IMR-90 (cell line): ENCODE data around the gene TEX101. TPM values are rescaled to one million over a fixed set of nuclear protein-coding genes. Genes with fewer than 3 reads are reported as not detected.

ENCODE experiments used
- ATAC-seq: fragments of 200-7000 bp; cut with Tn5 transposase; 2 replicates; pipeline ENCODE4 v1.9.1; 2020; ENCODE audit warnings: low read depth, mild to moderate bottlenecking, moderate library complexity
- BruUV-seq: library from RNA; stranded (reverse); fragments of 400-500 nt; replicated peaks from 2 replicates; lab custom pipeline; 2021; lab: Mats Ljungman, UMichigan
- CTCF ChIA-PET: fragments of 300-600 bp; formaldehyde crosslinking; extraction: SDS; loops from one replicate; lab custom pipeline; 2021; ENCODE audit warnings: antibody characterized with exemption; lab: Yijun Ruan, JAX
- POLR2A ChIA-PET: fragments of 300-600 bp; sonication (Branson Sonifier 250); formaldehyde crosslinking; loops from one replicate; lab custom pipeline; 2022; ENCODE audit warnings: antibody characterized with exemption; ENCODE audit not compliant: unreplicated experiment; lab: Charles Lee
- DNase-seq: peaks from one replicate; pipeline ENCODE4 v3.0.0; 2013
- H2AFZ ChIP-seq: replicated peaks from 2 replicates; pipeline ENCODE3; 2013; ENCODE audit warnings: low read length, mild to moderate bottlenecking; ENCODE audit not compliant: poor library complexity
- H2AK5ac ChIP-seq: 2 replicates; pipeline ENCODE4 v1.6.1; 2013; ENCODE audit warnings: low read depth, low read length, inconsistent platforms
- H2AK9ac ChIP-seq: replicated peaks from 2 replicates; pipeline ENCODE3; 2013; ENCODE audit warnings: mild to moderate bottlenecking, low read depth, low read length, moderate library complexity; ENCODE audit not compliant: poor library complexity
- H2BK120ac ChIP-seq: 2 replicates; pipeline ENCODE4 v1.6.1; 2013; ENCODE audit warnings: low read depth, low read length, inconsistent platforms
- H2BK15ac ChIP-seq: 3 replicates; pipeline ENCODE4 v1.6.1; 2013; ENCODE audit warnings: low read depth, low read length, inconsistent platforms
- H2BK20ac ChIP-seq: 2 replicates; pipeline ENCODE4 v1.6.1; 2013; ENCODE audit warnings: low read depth, mild to moderate bottlenecking, inconsistent platforms, low read length, moderate library complexity
- H2BK5ac ChIP-seq: 2 replicates; pipeline ENCODE4 v1.6.1; 2013; ENCODE audit warnings: mild to moderate bottlenecking, low read depth, low read length, inconsistent platforms; ENCODE audit not compliant: poor library complexity, severe bottlenecking
- H3K14ac ChIP-seq: replicated peaks from 2 replicates; pipeline ENCODE4 v1.6.1; 2013; ENCODE audit warnings: low read depth, low read length, inconsistent platforms
- H3K18ac ChIP-seq: 2 replicates; pipeline ENCODE4 v1.6.1; 2013; ENCODE audit warnings: low read depth, low read length, control low read depth
- H3K23ac ChIP-seq: 2 replicates; pipeline ENCODE4 v1.6.1; 2013; ENCODE audit warnings: low read depth, low read length, inconsistent platforms
- H3K27ac ChIP-seq: 2 replicates; pipeline ENCODE4 v1.5.1; 2013; ENCODE audit warnings: mild to moderate bottlenecking, control low read depth, low read length; ENCODE audit not compliant: insufficient read depth
- H3K27me3 ChIP-seq: 2 replicates; pipeline ENCODE4 v1.6.1; 2013; ENCODE audit warnings: low read length; ENCODE audit not compliant: control insufficient read depth, insufficient read depth
- H3K36me3 ChIP-seq: 2 replicates; pipeline ENCODE4 v1.6.1; 2013; ENCODE audit warnings: low read length, mixed read lengths; ENCODE audit not compliant: control insufficient read depth, insufficient read depth
- H3K4ac ChIP-seq: 2 replicates; pipeline ENCODE4 v1.6.1; 2013; ENCODE audit warnings: low read depth, low read length, inconsistent platforms
- H3K4me1 ChIP-seq: 2 replicates; pipeline ENCODE4 v1.6.1; 2013; ENCODE audit warnings: low read length, mixed read lengths; ENCODE audit not compliant: control insufficient read depth, insufficient read depth
- H3K4me2 ChIP-seq: 2 replicates; pipeline ENCODE4 v1.6.1; 2013; ENCODE audit warnings: low read depth, mild to moderate bottlenecking, control low read depth, low read length, moderate library complexity
- H3K4me3 ChIP-seq: 2 replicates; pipeline ENCODE4 v1.5.1; 2013; ENCODE audit warnings: low read depth, mild to moderate bottlenecking, control low read depth, low read length, moderate library complexity; ENCODE audit not compliant: insufficient read depth
- H3K56ac ChIP-seq: 2 replicates; pipeline ENCODE4 v1.6.1; 2013; ENCODE audit warnings: low read length, inconsistent platforms; ENCODE audit not compliant: insufficient read depth; ENCODE audit errors: extremely low read depth
- H3K79me1 ChIP-seq, 2 experiments: 2 replicates each; pipeline ENCODE4 v1.6.1; 2013; ENCODE audit warnings: low read length in 2 of 2, inconsistent platforms in 1 of 2, low read depth in 1 of 2
- H3K9ac ChIP-seq: 2 replicates; pipeline ENCODE4 v1.6.1; 2013; ENCODE audit warnings: low read depth, low read length, control low read depth
- H3K9me1 ChIP-seq: 2 replicates; pipeline ENCODE4 v1.6.1; 2013; ENCODE audit warnings: low read length, inconsistent platforms; ENCODE audit not compliant: insufficient read depth
- H3K9me3 ChIP-seq: 2 replicates; pipeline ENCODE4 v1.6.1; 2013; ENCODE audit warnings: low read length; ENCODE audit not compliant: control insufficient read depth, insufficient read depth
- H4K20me1 ChIP-seq: 2 replicates; pipeline ENCODE4 v1.6.1; 2013; ENCODE audit warnings: low read length, inconsistent platforms; ENCODE audit not compliant: insufficient read depth
- H4K5ac ChIP-seq: 2 replicates; pipeline ENCODE4 v1.6.1; 2013; ENCODE audit warnings: mild to moderate bottlenecking, low read depth, low read length, control low read depth
- H4K8ac ChIP-seq, 2 experiments: 2 replicates each; pipeline ENCODE4 v1.6.1; 2013; ENCODE audit warnings: low read depth in 2 of 2, low read length in 2 of 2, control low read depth in 1 of 2, inconsistent platforms in 1 of 2
- H4K91ac ChIP-seq: 2 replicates; pipeline ENCODE4 v1.6.1; 2013; ENCODE audit warnings: low read depth, low read length, inconsistent platforms; ENCODE audit not compliant: insufficient read depth
- BHLHE40 ChIP-seq: fragments of 150-350 bp; IDR thresholded peaks from 2 replicates; pipeline ENCODE4 v1.6.1; 2016; ENCODE audit warnings: mild to moderate bottlenecking, low read depth, low read length
- CEBPB ChIP-seq: IDR thresholded peaks from 2 replicates; pipeline ENCODE4 v1.6.1; 2012; ENCODE audit warnings: low read depth, low read length, improper control_type of control experiment
- CHD1 ChIP-seq: IDR thresholded peaks from 2 replicates; pipeline ENCODE4 v1.6.1; 2012; ENCODE audit warnings: low read depth, low read length, improper control_type of control experiment
- ELK1 ChIP-seq: fragments of 150-350 bp; IDR thresholded peaks from 2 replicates; pipeline ENCODE4 v1.6.1; 2016; ENCODE audit warnings: low read depth, mild to moderate bottlenecking, low read length, moderate library complexity, borderline replicate concordance
- FOS ChIP-seq: fragments of 150-350 bp; IDR thresholded peaks from 2 replicates; pipeline ENCODE4 v1.6.1; 2016; ENCODE audit warnings: low read depth, low read length
- MAFK ChIP-seq: IDR thresholded peaks from 2 replicates; pipeline ENCODE4 v1.6.1; 2012; ENCODE audit warnings: low read depth, low read length, improper control_type of control experiment
- MAZ ChIP-seq: IDR thresholded peaks from 2 replicates; pipeline ENCODE4 v1.6.1; 2012; ENCODE audit warnings: low read depth, mild to moderate bottlenecking, low read length, improper control_type of control experiment, moderate library complexity, borderline replicate concordance
- MXI1 ChIP-seq: IDR thresholded peaks from 2 replicates; pipeline ENCODE4 v1.6.1; 2012; ENCODE audit warnings: low read depth, mild to moderate bottlenecking, low read length, moderate library complexity, borderline replicate concordance
- NFE2L2 ChIP-seq: fragments of 150-350 bp; IDR thresholded peaks from 2 replicates; pipeline ENCODE4 v1.6.1; 2016; ENCODE audit warnings: low read depth, mild to moderate bottlenecking, low read length
- POLR2A ChIP-seq: IDR thresholded peaks from 2 replicates; pipeline ENCODE4 v1.6.1; 2012; ENCODE audit warnings: mild to moderate bottlenecking, low read depth, low read length
- RAD21 ChIP-seq: IDR thresholded peaks from 2 replicates; pipeline ENCODE4 v1.6.1; 2012; ENCODE audit warnings: low read length, improper control_type of control experiment
- RCOR1 ChIP-seq: IDR thresholded peaks from 2 replicates; pipeline ENCODE4 v1.6.1; 2012; ENCODE audit warnings: mild to moderate bottlenecking, low read length, improper control_type of control experiment; ENCODE audit not compliant: insufficient replicate concordance
- RFX5 ChIP-seq: IDR thresholded peaks from 2 replicates; pipeline ENCODE4 v1.8.0; 2012; ENCODE audit warnings: low read depth, mild to moderate bottlenecking, low read length, moderate library complexity
- SMC3 ChIP-seq: fragments of 150-350 bp; IDR thresholded peaks from 2 replicates; pipeline ENCODE4 v1.6.1; 2016; ENCODE audit warnings: low read depth, mild to moderate bottlenecking, antibody characterized with exemption, low read length, moderate library complexity
- USF2 ChIP-seq: fragments of 150-350 bp; IDR thresholded peaks from 2 replicates; pipeline ENCODE4 v1.6.1; 2017; ENCODE audit warnings: mild to moderate bottlenecking, antibody characterized with exemption, low read length, low read depth
- WGBS, 2 experiments: methylation state at CpG; one replicate each; pipeline versions ENCODE4 v1.1.5 to v1.1.7; 2013; ENCODE audit warnings: missing lambda C conversion rate in 2 of 2; ENCODE audit not compliant: insufficient read length in 1 of 2; ENCODE audit errors: extremely low coverage in 2 of 2; 5-methylcytosine and 5-hydroxymethylcytosine counted together
- dilution Hi-C: fragments of 300-500 bp; cut with HindIII; formaldehyde crosslinking; loops from one replicate; pipeline ENCODE4 v1.14.3; 2018; ENCODE audit warnings: low sequenced_read_pairs; ENCODE audit not compliant: unreplicated experiment
- in situ Hi-C: fragments of 300-500 bp; cut with MboI; formaldehyde crosslinking; loops from 3 replicates; pipeline ENCODE4 v1.14.3; 2019; ENCODE audit warnings: low sequenced_read_pairs, inconsistent platforms, mixed read lengths
- intact Hi-C: fragments of 100-400 bp; cut with micrococcal nuclease; formaldehyde crosslinking; loops from 2 replicates; pipeline ENCODE4 v1.10.0; 2022
- polyA plus RNA-seq, 3 experiments: library from polyadenylated mRNA; depleted of rRNA; stranded (reverse); fragments of >200 nt; gene quantifications; 2 replicates each; pipeline ENCODE4 v1.2.3, GENCODE V29; 2012; ENCODE audit warnings: low replicate concordance in 1 of 3
- total RNA-seq: library from RNA; depleted of rRNA; stranded (reverse); fragments of >200 nt; gene quantifications from 2 replicates; pipeline ENCODE4 v1.2.3, GENCODE V29; 2012

The TEX101 gene
- total and polyA plus RNA-seq, 2 of the 4 experiments (the other 2 are of a cell fraction): not detected

- ATAC-seq (peak; percentile 95), DNase-seq (peak; percentile 65)
- H4K20me1 ChIP-seq: no peaks in the 10 kb centered on the region
- TF ChIP-seq MAZ: peak; percentile 36; the same call in 1 of the 2 replicates
- TF ChIP-seq SMC3: peak; percentile 99
- no peak for TF ChIP-seq USF2
- TF ChIP-seq RAD21: peak; percentile 94
- TF ChIP-seq CHD1: no peak
- TF ChIP-seq FOS: no peak
- TF ChIP-seq ELK1: no peak
- no peak for TF ChIP-seq NFE2L2
- no peak for TF ChIP-seq MXI1
- no peak for TF ChIP-seq RFX5
- TF ChIP-seq RCOR1: no peak
- no peak for TF ChIP-seq BHLHE40
- TF ChIP-seq MAFK: no peak
- no peak for TF ChIP-seq POLR2A
- TF ChIP-seq CEBPB: peak; percentile 26; the same call in 1 of the 2 replicates
Measured at GRCh38 chr19:43446746-43447489, 32.2 kb downstream of the TEX101 start.

More at GRCh38 chr19:43446746-43447489, 32.2 kb downstream of the TEX101 start:
- WGBS, 2 experiments: 28% methylated on average over 2 of the region's 14 CpGs; no CpG with 5 or more reads in 1 of the 2 experiments
- Histone ChIP-seq H3K27me3 (no peaks in the 10 kb centered on the region), H3K9me3 (no peaks in the 10 kb centered on the region), H3K4ac (no peak overlapping the region), H2BK20ac (no peak overlapping the region), H3K9me1 (no peaks in the 10 kb centered on the region), H3K4me1 (0 out of 2 replicates have a peak, but pooled peaks cover 2% of the 10 kb centered on the region), H3K18ac (no peak overlapping the region), H4K91ac (no peak overlapping the region), H3K4me2 (no peak overlapping the region), H3K23ac (no peak overlapping the region), H3K36me3 (no peaks in the 10 kb centered on the region), H3K4me3 (no peak overlapping the region), H2BK5ac (no peak overlapping the region), H2BK15ac (no peak overlapping the region), H2AFZ (peak overlapping the region; percentile 71), H2AK9ac (peak overlapping the region; percentile 33), H3K56ac (no peak overlapping the region), H3K9ac (no peak overlapping the region), H4K8ac (no peak overlapping the region; a peak in 1 of 4 replicates), H4K5ac (no peak overlapping the region), H3K27ac (no peak overlapping the region), H3K14ac (no peak overlapping the region), H3K79me1 (no peaks in the 10 kb centered on the region), H2AK5ac (no peak overlapping the region; the same call in 1 of the 2 replicates), H2BK120ac (no peak overlapping the region)
- in situ Hi-C loops: loop anchor here (5.0 kb wide), 1 partner anchor 75 kb away; no protein-coding TSS in a partner anchor
- no TSS peak for BruUV-seq
- CTCF ChIA-PET: interaction anchor here (0.6 to 2.9 kb wide), 17 partner anchors 8 to 223 kb away, joined by 3 to 23 read pairs (median 4); partner anchors contain the start of genes ETHE1 and PLAUR
- POLR2A ChIA-PET: interaction anchor here (0.9 kb wide), 1 partner anchor 73 kb away, joined by 13 read pairs; no protein-coding TSS in a partner anchor
- dilution Hi-C loops: no loop called here
- intact Hi-C loops: loop anchor here (1.0 to 10.0 kb wide), 4 partner anchors 56 to 358 kb away; partner anchors contain the start of gene LYPD5
